K562 (cell line): ENCODE data around the gene ARL5C. TPM values are rescaled to one million over a fixed set of nuclear protein-coding genes. Genes with fewer than 3 reads are reported as not detected.

ENCODE experiments used
- ATF3 ChIP-seq, 2 experiments: fragments of 450-650 bp in 1 of 2; sonication (generic) in 1 of 2; formaldehyde crosslinking in 1 of 2; IDR thresholded peaks in 1 of 2; conservative IDR thresholded peaks in 1 of 2; 2 replicates each; pipeline versions ENCODE4 v1.6.1 to v1.8.1; 2016 to 2023; ENCODE audit warnings: mild to moderate bottlenecking in 2 of 2, moderate library complexity in 2 of 2, inconsistent platforms in 1 of 2, missing genetic modification reagents in 1 of 2
- CEBPG ChIP-seq, 3 experiments: fragments of 200-800 bp in 1 of 3; sonication (Bioruptor generic) in 1 of 3; sonication (generic) in 1 of 3; formaldehyde crosslinking in 1 of 3; IDR thresholded peaks in 2 of 3; conservative IDR thresholded peaks in 1 of 3; 2 replicates each; pipeline versions ENCODE4 v1.6.1 to v1.8.0; 2016 to 2022; ENCODE audit warnings: missing compliant biosample characterization in 2 of 3, missing genetic modification characterization in 2 of 3, mild to moderate bottlenecking in 1 of 3, missing genetic modification reagents in 1 of 3
- ELF2 ChIP-seq: fragments of 250-450 bp; sonication (Bioruptor Pico); IDR thresholded peaks from 2 replicates; pipeline ENCODE4 v1.5.0; 2021; ENCODE audit warnings: mild to moderate bottlenecking
- EP400 ChIP-seq: fragments of 450-650 bp; IDR thresholded peaks from 2 replicates; pipeline ENCODE4 v1.6.1; 2017; ENCODE audit warnings: antibody characterized with exemption, mild to moderate bottlenecking, moderate library complexity
- FOSL1 ChIP-seq: fragments of 200-800 bp; sonication (Bioruptor generic); conservative IDR thresholded peaks from 2 replicates; pipeline ENCODE4 v1.6.1; 2016; ENCODE audit warnings: missing genetic modification characterization, missing compliant biosample characterization
- HDAC2 ChIP-seq: fragments of 450-650 bp; IDR thresholded peaks from 2 replicates; pipeline ENCODE4 v1.6.1; 2016; ENCODE audit warnings: mild to moderate bottlenecking
- ILF3 ChIP-seq: fragments of 450-650 bp; IDR thresholded peaks from 2 replicates; pipeline ENCODE4 v1.6.1; 2018; ENCODE audit warnings: antibody characterized with exemption, mild to moderate bottlenecking, moderate library complexity, borderline replicate concordance
- JUND ChIP-seq, 2 experiments: IDR thresholded peaks; 2 replicates in 1 of 2; 3 replicates in 1 of 2; pipeline ENCODE4 v1.6.1; 2011; ENCODE audit warnings: borderline replicate concordance in 2 of 2, low read depth in 2 of 2, low read length in 2 of 2, improper control_type of control experiment in 1 of 2, missing biosample characterization in 1 of 2, missing genetic modification characterization in 1 of 2, missing genetic modification reagents in 1 of 2
- RUNX1 ChIP-seq: sonication (generic); IDR thresholded peaks from 2 replicates; pipeline ENCODE4 v1.6.1; 2016; ENCODE audit warnings: antibody characterized with exemption, low read depth
- SMARCA4 ChIP-seq: fragments of 450-650 bp; IDR thresholded peaks from 2 replicates; pipeline ENCODE4 v1.6.1; 2016
- STAT6 ChIP-seq: sonication (generic); formaldehyde crosslinking; IDR thresholded peaks from 2 replicates; pipeline ENCODE4 v1.8.1; 2023; ENCODE audit warnings: mild to moderate bottlenecking, missing genetic modification reagents
- SUPT5H ChIP-seq: fragments of 450-650 bp; IDR thresholded peaks from 2 replicates; pipeline ENCODE4 v1.6.1; 2016
- TAF1 ChIP-seq: IDR thresholded peaks from 2 replicates; pipeline ENCODE4 v1.6.1; 2011; ENCODE audit warnings: mild to moderate bottlenecking, low read length, moderate library complexity; ENCODE audit not compliant: insufficient read depth, control insufficient read depth, severe bottlenecking; ENCODE audit errors: extremely low read depth
- XRCC3 ChIP-seq: fragments of 450-650 bp; IDR thresholded peaks from 2 replicates; pipeline ENCODE4 v1.6.1; 2017; ENCODE audit warnings: mild to moderate bottlenecking, moderate library complexity
- YY1 ChIP-seq, 3 experiments: IDR thresholded peaks; 2 replicates each; pipeline ENCODE4 v1.6.1; 2011; ENCODE audit warnings: low read length in 2 of 3, mild to moderate bottlenecking in 2 of 3, moderate library complexity in 2 of 3, borderline replicate concordance in 1 of 3, control low read depth in 1 of 3, low read depth in 1 of 3; ENCODE audit not compliant: insufficient read depth in 3 of 3, insufficient replicate concordance in 2 of 3, control insufficient read depth in 1 of 3, insufficient read length in 1 of 3; ENCODE audit errors: extremely low read depth in 1 of 3
- ZKSCAN3 ChIP-seq: fragments of 250-450 bp; sonication (Bioruptor Pico); IDR thresholded peaks from 2 replicates; pipeline ENCODE4 v1.4.0; 2020
- ZNF280A ChIP-seq: fragments of 450-650 bp; IDR thresholded peaks from 2 replicates; pipeline ENCODE4 v1.6.1; 2018; ENCODE audit warnings: mild to moderate bottlenecking, low read depth; ENCODE audit not compliant: partially characterized antibody
- ZNF395 ChIP-seq: fragments of 200-800 bp; sonication (Bioruptor generic); IDR thresholded peaks from 2 replicates; pipeline ENCODE4 v1.6.1; 2017; ENCODE audit warnings: missing genetic modification characterization, missing compliant biosample characterization
- polyA plus RNA-seq, 8 experiments: library from polyadenylated mRNA; depleted of rRNA in 4 of 8; stranded (reverse) in 5 of 8; unstranded in 3 of 8; fragments of >200 nt; fragmentation: Nextera tagmentation in 2 of 8; fragmentation: Illumina TruSeq in 1 of 8; extraction: Ambion mirVana in 2 of 8; extraction: Trizol in 1 of 8; gene quantifications; 2 replicates each; pipeline versions ENCODE4 v1.2.1 to v1.2.3, GENCODE V29; 2011 to 2014; ENCODE audit warnings: inconsistent platforms in 1 of 8, missing spikeins in 1 of 8
- total RNA-seq, 7 experiments: library from RNA; depleted of rRNA in 6 of 7; stranded (reverse); fragments of >200 nt in 6 of 7; fragmentation: Illumina TruSeq in 2 of 7; extraction: Trizol in 2 of 7; gene quantifications; 2 replicates each; pipeline versions ENCODE4 v1.2.1 to v1.2.3, GENCODE V29; 2011 to 2021; ENCODE audit warnings: low replicate concordance in 1 of 7

Gene ARL5C
- total and polyA plus RNA-seq, 9 of the 15 experiments (the other 6 are each of a cell fraction or from before 2014, with no cell fraction given), result not detected

GRCh38 chr17:39200070-39200879 lies 34.3 kb upstream of the ARL5C start, which contains the start of gene RPL19 (continued):
- TF ChIP-seq RUNX1 (no peak), YY1 (IDR thresholded peaks at IDR 0.05; ENCODE audit: borderline replicate concordance in 1 of 3, control insufficient read depth in 1 of 3, extremely low read depth in 1 of 3, insufficient read depth in 3 of 3, insufficient read length in 1 of 3, insufficient replicate concordance in 2 of 3, low read depth in 1 of 3, low read length in 2 of 3) (peak in 2 of 3 experiments; percentile 76 to 89), FOSL1 (tag) (peak; percentile 15; the same call in 1 of the 2 replicates), ATF3 (IDR thresholded peaks at IDR 0.05) (peak; percentile 44; the same call in 1 of the 2 replicates), ATF3 (CRISPR knock-in tag; conservative IDR thresholded peaks at IDR 0.05) (no peak), JUND (IDR thresholded peaks at IDR 0.05; ENCODE audit: borderline replicate concordance, low read depth, low read length) (peak; percentile 99), JUND (tag; IDR thresholded peaks at IDR 0.05; ENCODE audit: borderline replicate concordance, low read depth, low read length) (no peak), EP400 (peak; percentile 98), SMARCA4 (0 out of 2 replicates have a peak, but pooled peaks have one; percentile 5), ELF2 (CRISPR knock-in tag) (peak; percentile 81; the same call in 1 of the 2 replicates), ZNF395 (CRISPR knock-in tag) (peak; percentile 57; the same call in 1 of the 2 replicates), STAT6 (peak; percentile 56; the same call in 1 of the 2 replicates), ZKSCAN3 (CRISPR knock-in tag) (no peak), ILF3 (no peak), ZNF280A (no peak), CEBPG (CRISPR knock-in tag; IDR thresholded peaks at IDR 0.05) (no peak), CEBPG (tag; conservative IDR thresholded peaks at IDR 0.05 in 1 of 2, IDR thresholded peaks at IDR 0.05 in 1 of 2) (no peak), SUPT5H (peak; percentile 98), XRCC3 (no peak), TAF1 (peak; percentile 94), HDAC2 (no peak)
